ENCODE data around the gene RNF14.

Gene RNF14

GRCh38 chr5:141969783-141970771, 1.2 kb downstream of the RNF14 start:
- DNase-seq, result peak; percentile 66
- Histone ChIP-seq H4K8ac (ENCODE audit: low read length) (no peak overlapping the region), H2BK12ac (ENCODE audit: low read length in 2 of 2) (no peak overlapping the region), H2AK5ac (ENCODE audit: low read length, severe bottlenecking) (no peak overlapping the region), H2AFZ (ENCODE audit: low read depth, low read length) (no peak overlapping the region), H3K4me2 (ENCODE audit: low read length, poor library complexity, severe bottlenecking) (peak overlapping the region; percentile 35), H3K23ac (ENCODE audit: low read length in 2 of 2) (no peak overlapping the region), H3K18ac (ENCODE audit: low read depth in 1 of 2, low read length in 2 of 2) (no peak overlapping the region), H4K91ac (ENCODE audit: low read length) (no peak overlapping the region), H3K14ac (ENCODE audit: low read length in 2 of 2) (no peak overlapping the region), H3K9me3 (ENCODE audit: control insufficient read depth, low read length) (no peaks in the 10 kb centered on the region), H3K4me1 (ENCODE audit: control insufficient read depth, insufficient read depth, low read depth, low read length) (peaks cover 1% of the 10 kb centered on the region), H3K27me3 (ENCODE audit: control insufficient read depth in 1 of 2, insufficient read depth in 1 of 2, low read length in 2 of 2) (no peaks in the 10 kb centered on the region), H2BK5ac (ENCODE audit: low read depth, low read length, poor library complexity, severe bottlenecking) (no peak overlapping the region), H2BK15ac (ENCODE audit: low read depth, poor library complexity, severe bottlenecking) (no peak overlapping the region), H2BK120ac (ENCODE audit: low read depth, low read length) (no peak overlapping the region), H3K4ac (ENCODE audit: low read depth in 1 of 2, low read length in 2 of 2) (no peak overlapping the region), H3K4me3 (ENCODE audit: insufficient read depth in 1 of 2, low read depth in 1 of 2, low read length in 2 of 2) (peak overlapping the region in 1 of 2 experiments; percentile 88), H3K27ac (ENCODE audit: low read length, poor library complexity, severe bottlenecking) (peak overlapping the region; percentile 79), H3K9ac (ENCODE audit: low read length) (peak overlapping the region; percentile 93), H3K79me1 (replicated peaks; ENCODE audit: low read length, poor library complexity, severe bottlenecking) (peaks cover 5% of the 10 kb centered on the region), H3K36me3 (ENCODE audit: control insufficient read depth in 1 of 2, insufficient read depth in 2 of 2, low read depth in 1 of 2, low read length in 2 of 2) (peaks cover 6 to 34% of the 10 kb centered on the region in 2 experiments)
- no CpG with 5 or more reads among the region's 2 CpGs for WGBS

- Histone ChIP-seq H3K9ac (ENCODE audit: low read length) (peak overlapping the region; percentile 9), H3K18ac (ENCODE audit: low read depth in 1 of 2, low read length in 2 of 2) (no peak overlapping the region), H3K4me1 (ENCODE audit: control insufficient read depth, insufficient read depth, low read depth, low read length) (peaks cover 1% of the 10 kb centered on the region), H3K23ac (ENCODE audit: low read length in 2 of 2) (no peak overlapping the region), H2BK120ac (ENCODE audit: low read depth, low read length) (no peak overlapping the region), H3K4me2 (ENCODE audit: low read length, poor library complexity, severe bottlenecking) (no peak overlapping the region), H3K14ac (ENCODE audit: low read length in 2 of 2) (no peak overlapping the region), H2BK5ac (ENCODE audit: low read depth, low read length, poor library complexity, severe bottlenecking) (no peak overlapping the region), H2AK5ac (ENCODE audit: low read length, severe bottlenecking) (no peak overlapping the region), H3K36me3 (ENCODE audit: control insufficient read depth in 1 of 2, insufficient read depth in 2 of 2, low read depth in 1 of 2, low read length in 2 of 2) (peaks cover 21 to 70% of the 10 kb centered on the region in 2 experiments), H2BK15ac (ENCODE audit: low read depth, poor library complexity, severe bottlenecking) (no peak overlapping the region), H4K91ac (ENCODE audit: low read length) (no peak overlapping the region), H2BK12ac (ENCODE audit: low read length in 2 of 2) (no peak overlapping the region), H3K4me3 (ENCODE audit: insufficient read depth in 1 of 2, low read depth in 1 of 2, low read length in 2 of 2) (no peak overlapping the region), H4K8ac (ENCODE audit: low read length) (no peak overlapping the region), H3K4ac (ENCODE audit: low read depth in 1 of 2, low read length in 2 of 2) (no peak overlapping the region), H3K27me3 (ENCODE audit: control insufficient read depth in 1 of 2, insufficient read depth in 1 of 2, low read length in 2 of 2) (no peaks in the 10 kb centered on the region), H3K79me1 (replicated peaks; ENCODE audit: low read length, poor library complexity, severe bottlenecking) (peaks cover 16% of the 10 kb centered on the region), H3K9me3 (ENCODE audit: control insufficient read depth, low read length) (no peaks in the 10 kb centered on the region), H2AFZ (ENCODE audit: low read depth, low read length) (no peak overlapping the region), H3K27ac (ENCODE audit: low read length, poor library complexity, severe bottlenecking) (peak overlapping the region; percentile 41)
- WGBS, result no CpG with 5 or more reads among the region's 1 CpG
- DNase-seq, result peak; percentile 87
Observed at GRCh38 chr5:141973871-141974595, 5.1 kb downstream of the RNF14 start.

GRCh38 chr5:141976176-141976575, 7.3 kb downstream of the RNF14 start:
- no peak overlapping the region for H2BK12ac ChIP-seq (ENCODE audit: low read length in 2 of 2)
- no peak overlapping the region for H2BK5ac ChIP-seq (ENCODE audit: low read depth, low read length, poor library complexity, severe bottlenecking)
- no peak for DNase-seq
- no peak overlapping the region for H4K91ac ChIP-seq (ENCODE audit: low read length)
- H3K9ac ChIP-seq (ENCODE audit: low read length), result no peak overlapping the region
- H3K79me1 ChIP-seq (replicated peaks; ENCODE audit: low read length, poor library complexity, severe bottlenecking), result peaks cover 29% of the 10 kb centered on the region
- H3K23ac ChIP-seq (ENCODE audit: low read length in 2 of 2), result no peak overlapping the region
- H3K14ac ChIP-seq (ENCODE audit: low read length in 2 of 2), result no peak overlapping the region
- no peak overlapping the region for H2AK5ac ChIP-seq (ENCODE audit: low read length, severe bottlenecking)
- no peak overlapping the region for H3K27ac ChIP-seq (ENCODE audit: low read length, poor library complexity, severe bottlenecking)
- H3K9me3 ChIP-seq (ENCODE audit: control insufficient read depth, low read length), result no peaks in the 10 kb centered on the region
- no peak overlapping the region for H3K18ac ChIP-seq (ENCODE audit: low read depth in 1 of 2, low read length in 2 of 2)
- H4K8ac ChIP-seq (ENCODE audit: low read length), result no peak overlapping the region
- no peak overlapping the region for H3K4ac ChIP-seq (ENCODE audit: low read depth in 1 of 2, low read length in 2 of 2)
- H2AFZ ChIP-seq (ENCODE audit: low read depth, low read length), result no peak overlapping the region
- H3K27me3 ChIP-seq (ENCODE audit: control insufficient read depth in 1 of 2, insufficient read depth in 1 of 2, low read length in 2 of 2), result no peaks in the 10 kb centered on the region
- H2BK15ac ChIP-seq (ENCODE audit: low read depth, poor library complexity, severe bottlenecking), result no peak overlapping the region
- H2BK120ac ChIP-seq (ENCODE audit: low read depth, low read length), result no peak overlapping the region
- H3K4me3 ChIP-seq (ENCODE audit: insufficient read depth in 1 of 2, low read depth in 1 of 2, low read length in 2 of 2), result no peak overlapping the region
- WGBS, result 98% methylated on average over 5 of the region's 6 CpGs
- no peak overlapping the region for H3K4me2 ChIP-seq (ENCODE audit: low read length, poor library complexity, severe bottlenecking)
- H3K4me1 ChIP-seq (ENCODE audit: control insufficient read depth, insufficient read depth, low read depth, low read length), result peaks cover 1% of the 10 kb centered on the region
- peaks cover 28 to 88% of the 10 kb centered on the region in 2 experiments for H3K36me3 ChIP-seq (ENCODE audit: control insufficient read depth in 1 of 2, insufficient read depth in 2 of 2, low read depth in 1 of 2, low read length in 2 of 2)

- H2BK120ac ChIP-seq (ENCODE audit: low read depth, low read length), result no peak overlapping the region
- H3K9ac ChIP-seq (ENCODE audit: low read length), result no peak overlapping the region
- no peaks in the 10 kb centered on the region for H3K4me1 ChIP-seq (ENCODE audit: control insufficient read depth, insufficient read depth, low read depth, low read length)
- peaks cover 26 to 94% of the 10 kb centered on the region in 2 experiments for H3K36me3 ChIP-seq (ENCODE audit: control insufficient read depth in 1 of 2, insufficient read depth in 2 of 2, low read depth in 1 of 2, low read length in 2 of 2)
- no peak overlapping the region for H3K4me2 ChIP-seq (ENCODE audit: low read length, poor library complexity, severe bottlenecking)
- no peak overlapping the region for H2AFZ ChIP-seq (ENCODE audit: low read depth, low read length)
- no peak for DNase-seq
- H2BK5ac ChIP-seq (ENCODE audit: low read depth, low read length, poor library complexity, severe bottlenecking), result no peak overlapping the region
- no peak overlapping the region for H2BK15ac ChIP-seq (ENCODE audit: low read depth, poor library complexity, severe bottlenecking)
- H3K79me1 ChIP-seq (replicated peaks; ENCODE audit: low read length, poor library complexity, severe bottlenecking), result peaks cover 27% of the 10 kb centered on the region
- H2AK5ac ChIP-seq (ENCODE audit: low read length, severe bottlenecking), result no peak overlapping the region
- no peak overlapping the region for H2BK12ac ChIP-seq (ENCODE audit: low read length in 2 of 2)
- H3K27me3 ChIP-seq (ENCODE audit: control insufficient read depth in 1 of 2, insufficient read depth in 1 of 2, low read length in 2 of 2), result no peaks in the 10 kb centered on the region
- H4K8ac ChIP-seq (ENCODE audit: low read length), result no peak overlapping the region
- H3K18ac ChIP-seq (ENCODE audit: low read depth in 1 of 2, low read length in 2 of 2), result no peak overlapping the region
- H4K91ac ChIP-seq (ENCODE audit: low read length), result no peak overlapping the region
- H3K4ac ChIP-seq (ENCODE audit: low read depth in 1 of 2, low read length in 2 of 2), result no peak overlapping the region
- no peak overlapping the region for H3K23ac ChIP-seq (ENCODE audit: low read length in 2 of 2)
- no peak overlapping the region for H3K14ac ChIP-seq (ENCODE audit: low read length in 2 of 2)
- no peak overlapping the region for H3K4me3 ChIP-seq (ENCODE audit: insufficient read depth in 1 of 2, low read depth in 1 of 2, low read length in 2 of 2)
- no peak overlapping the region for H3K27ac ChIP-seq (ENCODE audit: low read length, poor library complexity, severe bottlenecking)
- no peaks in the 10 kb centered on the region for H3K9me3 ChIP-seq (ENCODE audit: control insufficient read depth, low read length)
Observed at GRCh38 chr5:141978389-141978788, 9.5 kb downstream of the RNF14 start.

Data from mesenchymal stem cell (in vitro differentiated cells and primary cell).